Activated naive CD8-positive, alpha-beta T cell treated with anti-CD3 and anti-CD28 coated beads, Interleukin-2, amount 10 ng/mL, durations not matched to agents 7 days and 5 days (primary cell): ENCODE measurements around the gene ENPP6. TPM values are rescaled to one million over a fixed set of nuclear protein-coding genes. Genes with fewer than 3 reads are reported as not detected.

Source experiments
- ATAC-seq: fragments of 150-1000 bp; cut with Tn5 transposase; one replicate; pipeline ENCODE4 v1.10.0; 2021; ENCODE audit warnings: low read depth, moderate library complexity
- POLR2A ChIA-PET: fragments of 350-600 bp; sonication (Branson Sonifier 250); formaldehyde crosslinking; loops from one replicate; lab custom pipeline; 2021; ENCODE audit warnings: antibody characterized with exemption; lab: Charles Lee
- DNase-seq: peaks from one replicate; pipeline ENCODE4 v3.0.0; 2021
- H3K27ac Mint-ChIP-seq: one replicate; pipeline ENCODE4 v1.8.0; 2022; ENCODE audit warnings: mild to moderate bottlenecking, mixed read lengths
- H3K27me3 Mint-ChIP-seq: one replicate; pipeline ENCODE4 v1.8.0; 2022; ENCODE audit warnings: mild to moderate bottlenecking, moderate library complexity, mixed read lengths
- H3K36me3 Mint-ChIP-seq: one replicate; pipeline ENCODE4 v1.8.0; 2021; ENCODE audit warnings: mild to moderate bottlenecking, mixed read lengths
- H3K4me1 Mint-ChIP-seq: one replicate; pipeline ENCODE4 v1.8.0; 2021; ENCODE audit warnings: mixed read lengths
- H3K4me3 Mint-ChIP-seq: one replicate; pipeline ENCODE4 v1.8.0; 2022; ENCODE audit warnings: mild to moderate bottlenecking, moderate library complexity, mixed read lengths
- H3K9me3 Mint-ChIP-seq: one replicate; pipeline ENCODE4 v1.8.0; 2021; ENCODE audit warnings: mixed read lengths
- total RNA-seq, 2 experiments: library from RNA; stranded (reverse); gene quantifications; one replicate each; pipeline ENCODE4 v1.2.3, GENCODE V29; 2021

The ENPP6 gene
- total RNA-seq, 2 experiments from 2014 or later = 0.89 to 1.5 TPM

DNA sequence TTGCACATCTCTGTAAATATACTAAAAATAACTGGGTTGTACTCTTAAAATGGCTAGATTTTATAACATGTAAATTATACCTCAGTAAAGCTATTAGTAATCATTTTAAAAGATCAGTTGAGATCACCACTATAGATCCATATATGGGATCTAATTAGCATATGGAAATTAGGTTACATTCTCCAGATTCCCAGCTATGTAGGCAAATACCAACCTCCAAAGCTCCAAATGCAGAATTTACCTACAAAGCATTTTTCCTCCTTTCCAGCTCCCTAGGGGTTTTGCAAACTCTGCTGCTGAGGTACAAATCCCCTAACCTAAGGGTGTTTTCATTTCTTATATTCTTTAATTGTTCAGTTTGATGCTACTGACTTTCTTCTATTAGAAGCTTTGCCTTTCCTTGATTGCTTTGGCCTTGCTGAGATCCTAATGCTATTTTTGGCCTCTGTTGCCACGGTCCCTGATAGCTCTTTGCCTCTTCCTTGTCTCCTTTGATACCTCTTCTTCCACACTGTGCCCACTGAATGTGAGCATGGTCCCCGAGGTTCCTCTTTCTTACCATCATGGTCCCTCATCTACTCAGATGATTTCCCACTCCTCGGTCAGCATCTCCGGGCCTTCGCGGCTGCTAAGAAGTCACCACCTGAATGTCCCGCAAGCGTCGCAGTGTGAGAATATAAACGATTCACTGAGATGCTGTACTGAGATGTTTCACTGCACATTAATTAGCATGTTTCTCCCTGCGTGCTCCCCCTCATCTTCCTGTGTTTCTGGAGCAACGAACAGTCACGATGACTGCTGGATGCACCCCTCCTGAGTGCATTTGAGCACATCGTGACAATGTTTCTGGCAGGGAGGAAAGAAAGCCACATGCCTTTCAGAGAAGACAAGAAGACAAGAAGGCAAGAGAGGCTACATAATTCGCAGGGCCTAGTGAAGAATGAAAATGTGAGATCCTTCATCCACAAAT lies 23.8 kb downstream of the ENPP6 start:
- no peak for DNase-seq
- no peak overlapping the region for H3K4me3 Mint-ChIP-seq
- H3K36me3 Mint-ChIP-seq = no peaks in the 10 kb centered on the region
- H3K27ac Mint-ChIP-seq = no peak overlapping the region
- POLR2A ChIA-PET = no interaction called here
- no peaks in the 10 kb centered on the region for H3K4me1 Mint-ChIP-seq
- ATAC-seq = no peak
- peaks cover 16% of the 10 kb centered on the region for H3K27me3 Mint-ChIP-seq
- H3K9me3 Mint-ChIP-seq = no peaks in the 10 kb centered on the region

DNA sequence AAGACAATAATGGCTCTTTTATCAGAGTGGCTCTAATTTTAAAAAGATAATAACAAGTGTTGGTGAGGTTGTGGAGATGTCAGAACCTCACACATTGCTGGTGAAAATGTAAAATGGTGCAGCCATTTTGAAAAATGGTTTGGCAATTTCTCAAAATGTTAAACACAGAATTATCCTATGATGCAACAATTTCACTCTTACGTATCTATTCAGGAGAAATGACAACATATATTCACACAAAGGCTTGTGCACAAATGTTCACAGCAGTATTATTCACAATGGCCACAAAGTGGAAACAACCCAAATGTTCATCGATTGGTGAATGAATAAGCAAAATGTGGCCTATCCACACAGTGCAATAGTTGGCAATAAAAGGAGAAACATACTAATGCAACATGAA lies 24.7 kb downstream of the ENPP6 start:
- Mint-ChIP-seq H3K27ac (no peak overlapping the region), H3K36me3 (no peaks in the 10 kb centered on the region), H3K4me3 (no peak overlapping the region), H3K4me1 (no peaks in the 10 kb centered on the region), H3K27me3 (peaks cover 16% of the 10 kb centered on the region), H3K9me3 (no peaks in the 10 kb centered on the region)
- DNase-seq (no peak), ATAC-seq (no peak)
- POLR2A ChIA-PET = no interaction called here

DNA sequence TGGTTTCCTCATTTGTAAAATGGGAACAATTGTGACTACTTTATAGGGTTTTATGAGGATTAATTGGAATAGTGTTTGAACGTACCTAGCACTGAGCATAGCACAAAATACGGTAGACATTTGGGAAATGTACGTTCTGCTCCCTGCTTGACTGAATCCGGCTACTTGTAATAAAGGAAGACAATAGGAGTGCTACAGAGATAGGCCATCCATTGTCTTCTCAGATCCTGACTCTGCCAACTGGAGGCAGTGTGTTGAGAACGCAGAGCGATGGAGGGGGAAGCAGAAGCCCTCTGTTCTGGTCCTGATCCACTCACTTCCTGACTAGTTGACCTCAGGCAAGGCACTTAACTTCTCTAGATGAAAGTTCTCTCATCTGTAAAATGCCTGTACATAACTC lies 26.4 kb downstream of the ENPP6 start:
- DNase-seq (no peak), ATAC-seq (no peak)
- H3K4me3 Mint-ChIP-seq = no peak overlapping the region
- H3K9me3 Mint-ChIP-seq = no peaks in the 10 kb centered on the region
- H3K36me3 Mint-ChIP-seq = no peaks in the 10 kb centered on the region
- POLR2A ChIA-PET = no interaction called here
- no peak overlapping the region for H3K27ac Mint-ChIP-seq
- H3K4me1 Mint-ChIP-seq = no peaks in the 10 kb centered on the region
- peaks cover 16% of the 10 kb centered on the region for H3K27me3 Mint-ChIP-seq

DNA sequence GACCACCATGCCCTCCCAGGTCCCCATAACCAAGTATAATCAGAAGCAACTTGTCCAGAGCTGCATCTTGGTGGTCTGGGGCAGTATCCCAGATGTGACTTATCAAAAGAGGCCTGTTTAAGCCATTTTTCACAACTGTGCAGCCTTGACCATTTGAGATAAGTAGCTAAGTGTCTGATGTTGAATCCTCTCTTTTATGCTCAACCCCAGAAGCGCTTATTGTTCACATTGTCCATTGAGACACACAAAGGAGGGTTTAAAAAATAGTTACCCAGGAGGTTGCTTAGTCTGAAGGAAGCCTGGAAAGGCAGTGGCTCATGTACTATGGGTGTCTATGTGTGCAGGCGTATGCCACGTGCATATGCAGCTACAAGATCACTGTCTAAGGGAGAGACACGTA lies 27.0 kb downstream of the ENPP6 start:
- no peak for DNase-seq
- H3K27me3 Mint-ChIP-seq = peaks cover 14% of the 10 kb centered on the region
- H3K4me3 Mint-ChIP-seq = no peak overlapping the region
- POLR2A ChIA-PET = no interaction called here
- H3K36me3 Mint-ChIP-seq = no peaks in the 10 kb centered on the region
- no peaks in the 10 kb centered on the region for H3K9me3 Mint-ChIP-seq
- H3K27ac Mint-ChIP-seq = no peak overlapping the region
- no peak for ATAC-seq
- H3K4me1 Mint-ChIP-seq = no peaks in the 10 kb centered on the region

DNA sequence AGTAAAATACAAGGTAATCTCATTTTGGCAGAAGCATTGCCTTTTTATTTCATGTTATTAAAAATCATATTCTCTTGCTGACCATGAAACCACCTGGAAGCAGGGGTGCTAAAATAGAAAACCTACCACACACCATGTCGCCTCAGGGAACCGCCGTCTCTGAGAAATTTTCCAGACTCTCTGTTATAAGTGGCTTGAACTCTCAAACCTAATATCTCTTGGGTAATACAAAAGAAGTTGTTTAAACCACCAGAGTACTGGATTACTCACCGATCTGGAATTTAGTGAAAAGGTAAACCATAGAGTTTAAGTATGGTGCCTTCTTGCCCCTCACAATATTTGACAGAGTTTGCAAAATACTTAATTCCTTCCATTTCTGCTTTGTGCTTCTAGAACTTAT lies 27.7 kb downstream of the ENPP6 start:
- ATAC-seq = no peak
- no peak overlapping the region for H3K27ac Mint-ChIP-seq
- POLR2A ChIA-PET = no interaction called here

DNA sequence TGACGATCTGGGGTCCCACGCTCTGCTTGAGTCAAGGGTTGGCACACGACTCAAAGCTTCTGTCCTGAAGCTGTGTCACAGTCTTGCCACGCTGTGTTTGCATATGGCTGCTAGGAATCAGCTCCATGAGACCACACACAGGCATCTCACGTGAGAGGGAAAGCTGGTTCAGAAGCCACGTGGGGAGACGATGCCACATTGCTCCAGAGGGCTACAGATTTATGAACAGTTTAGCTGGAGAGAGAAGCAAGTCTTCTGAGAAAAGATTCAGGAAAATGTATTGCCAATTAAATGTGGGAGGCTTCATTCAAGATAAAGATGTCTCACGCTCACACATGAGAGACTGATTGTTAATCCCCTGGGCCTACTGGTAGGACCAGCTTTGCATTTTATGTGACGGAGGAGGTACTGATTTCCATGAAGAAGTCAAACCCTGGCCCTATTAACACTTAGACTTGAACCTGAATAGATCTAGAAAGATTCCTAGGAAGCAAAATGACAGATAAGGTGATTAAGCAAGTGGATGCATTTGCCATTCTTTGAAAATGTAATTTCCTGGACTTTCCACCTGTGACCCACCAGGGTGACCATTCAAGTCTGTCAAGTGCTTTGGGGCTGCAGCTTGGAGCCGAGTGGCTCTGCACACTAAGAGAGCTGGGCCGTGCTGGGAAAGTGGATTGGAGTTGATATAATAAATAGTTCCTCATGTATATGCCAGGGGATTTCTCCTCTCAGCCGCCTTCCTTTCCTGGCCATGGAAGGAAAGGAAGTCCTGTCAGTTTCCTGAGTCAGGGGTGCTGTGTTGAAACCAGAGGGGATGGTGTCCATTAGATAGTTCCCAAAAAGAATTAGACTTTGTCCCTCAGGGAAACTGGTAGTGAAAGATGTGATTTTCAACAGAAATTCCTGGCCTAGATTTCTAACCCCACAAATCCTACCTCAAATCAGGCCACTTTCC lies 29.0 kb downstream of the ENPP6 start:
- POLR2A ChIA-PET = no interaction called here
- ATAC-seq (no peak), DNase-seq (no peak)
- H3K4me3 Mint-ChIP-seq = no peak overlapping the region
- H3K9me3 Mint-ChIP-seq = no peaks in the 10 kb centered on the region
- no peaks in the 10 kb centered on the region for H3K4me1 Mint-ChIP-seq
- H3K27ac Mint-ChIP-seq = no peak overlapping the region
- no peaks in the 10 kb centered on the region for H3K36me3 Mint-ChIP-seq
- H3K27me3 Mint-ChIP-seq = peaks cover 14% of the 10 kb centered on the region

More for the DNA sequence above, 27.7 kb downstream of the ENPP6 start:
- no peaks in the 10 kb centered on the region for H3K4me1 Mint-ChIP-seq
- H3K4me3 Mint-ChIP-seq = no peak overlapping the region
- no peaks in the 10 kb centered on the region for H3K36me3 Mint-ChIP-seq
- DNase-seq = no peak
- H3K9me3 Mint-ChIP-seq = no peaks in the 10 kb centered on the region
- H3K27me3 Mint-ChIP-seq = peaks cover 14% of the 10 kb centered on the region

DNA sequence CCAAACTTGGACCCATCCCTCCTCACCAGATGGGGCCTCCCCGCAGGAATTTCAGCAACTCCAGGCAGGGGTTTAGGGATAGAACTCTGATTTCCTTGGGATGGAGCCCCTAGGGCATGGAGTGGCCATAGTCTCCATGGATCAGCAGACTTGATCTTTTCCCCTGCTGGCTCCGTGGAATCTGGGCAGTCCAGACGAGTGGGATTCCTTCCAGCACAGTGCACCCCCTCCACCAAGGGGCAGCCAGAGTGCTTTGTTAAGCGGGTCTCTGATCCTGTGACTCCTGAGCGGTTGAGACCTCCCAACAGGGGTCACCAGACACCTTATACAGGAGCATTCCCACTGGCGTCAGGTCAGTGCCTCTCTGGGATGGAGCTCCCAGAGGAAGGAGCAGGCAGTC lies 40.4 kb downstream of the ENPP6 start:
- peaks cover 2% of the 10 kb centered on the region for H3K4me1 Mint-ChIP-seq
- no peak for DNase-seq
- peaks cover 40% of the 10 kb centered on the region for H3K27me3 Mint-ChIP-seq
- POLR2A ChIA-PET = no interaction called here
- H3K36me3 Mint-ChIP-seq = peaks cover 13% of the 10 kb centered on the region
- H3K9me3 Mint-ChIP-seq = peaks cover 22% of the 10 kb centered on the region
- no peak overlapping the region for H3K4me3 Mint-ChIP-seq
- no peak overlapping the region for H3K27ac Mint-ChIP-seq
- no peak for ATAC-seq

DNA sequence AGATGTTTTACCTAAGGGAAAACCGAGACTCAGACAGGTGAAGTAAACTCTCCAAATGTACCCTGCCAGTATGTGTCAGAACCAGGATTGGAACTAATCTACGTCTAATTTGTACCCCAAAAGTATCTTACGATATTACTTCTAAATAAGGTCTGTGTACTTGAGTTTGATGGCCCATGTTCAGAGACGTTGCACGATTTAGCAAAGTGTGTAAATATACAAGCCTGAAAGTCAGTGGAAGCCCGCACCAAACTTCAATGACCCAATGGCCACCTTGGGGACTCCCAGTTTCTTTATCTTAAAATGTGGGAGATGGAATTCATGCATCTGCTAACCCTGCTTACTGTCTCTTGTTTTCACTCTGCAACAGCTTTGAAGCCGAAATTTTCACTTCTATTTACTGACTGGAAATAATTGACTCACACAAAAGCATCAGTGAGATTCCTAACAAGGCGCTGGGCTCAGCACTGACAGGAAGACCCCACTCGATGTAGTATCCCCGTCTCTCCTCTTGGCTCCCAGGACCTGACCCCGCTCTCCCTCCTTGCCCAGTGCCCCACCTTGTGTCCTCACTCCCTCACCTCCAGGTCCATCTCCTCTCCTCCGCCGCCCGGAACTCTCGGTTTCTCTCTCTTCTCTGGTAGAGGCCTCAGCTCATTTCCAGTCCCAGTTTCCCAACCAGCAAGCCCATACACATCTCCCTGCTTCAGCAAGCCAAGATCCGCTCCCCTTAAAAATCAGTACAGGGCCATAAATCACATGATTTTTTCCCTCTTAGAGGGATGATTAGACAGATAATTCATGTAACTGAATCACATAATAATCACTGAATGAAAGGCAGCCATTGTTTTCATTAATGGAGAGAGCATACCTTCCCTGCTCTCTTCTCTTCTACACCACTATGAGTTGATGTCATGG lies 42.8 kb downstream of the ENPP6 start:
- POLR2A ChIA-PET = interaction anchor here (0.7 kb wide), 1 partner anchor 128 kb away, joined by 4 read pairs; no protein-coding TSS in a partner anchor
- peaks cover 12% of the 10 kb centered on the region for H3K9me3 Mint-ChIP-seq

DNA sequence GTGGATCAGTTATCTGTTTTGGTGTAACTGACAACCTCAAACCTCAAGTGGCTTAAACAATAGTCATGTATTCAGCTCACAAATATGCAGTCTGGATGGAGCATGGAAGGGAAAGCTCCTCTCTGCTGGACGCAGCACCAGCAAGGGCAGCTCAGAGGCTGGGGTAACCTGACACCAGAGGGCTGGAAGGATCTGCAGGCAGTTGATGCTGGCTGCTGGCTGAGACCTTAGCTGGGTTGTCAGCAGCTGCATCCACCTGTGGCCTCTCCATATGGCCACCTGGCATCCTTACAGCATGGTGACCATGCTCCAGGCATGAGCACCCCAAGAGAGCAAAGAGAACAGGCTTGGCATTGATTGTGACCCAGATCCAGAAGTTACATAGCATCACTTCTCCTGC lies 46.7 kb downstream of the ENPP6 start:
- DNase-seq = no peak
- peaks cover 5% of the 10 kb centered on the region for H3K4me1 Mint-ChIP-seq
- no peak for ATAC-seq
- H3K27ac Mint-ChIP-seq = no peak overlapping the region
- no peaks in the 10 kb centered on the region for H3K9me3 Mint-ChIP-seq
- POLR2A ChIA-PET = no interaction called here
- no peaks in the 10 kb centered on the region for H3K36me3 Mint-ChIP-seq
- H3K4me3 Mint-ChIP-seq = no peak overlapping the region
- peaks cover 36% of the 10 kb centered on the region for H3K27me3 Mint-ChIP-seq

More for the DNA sequence above, 42.8 kb downstream of the ENPP6 start:
- Mint-ChIP-seq H3K4me3 (no peak overlapping the region), H3K27ac (peak overlapping the region; percentile 51), H3K4me1 (peaks cover 2% of the 10 kb centered on the region), H3K36me3 (peaks cover 7% of the 10 kb centered on the region), H3K27me3 (peaks cover 24% of the 10 kb centered on the region)
- ATAC-seq = no peak
- DNase-seq = no peak

DNA sequence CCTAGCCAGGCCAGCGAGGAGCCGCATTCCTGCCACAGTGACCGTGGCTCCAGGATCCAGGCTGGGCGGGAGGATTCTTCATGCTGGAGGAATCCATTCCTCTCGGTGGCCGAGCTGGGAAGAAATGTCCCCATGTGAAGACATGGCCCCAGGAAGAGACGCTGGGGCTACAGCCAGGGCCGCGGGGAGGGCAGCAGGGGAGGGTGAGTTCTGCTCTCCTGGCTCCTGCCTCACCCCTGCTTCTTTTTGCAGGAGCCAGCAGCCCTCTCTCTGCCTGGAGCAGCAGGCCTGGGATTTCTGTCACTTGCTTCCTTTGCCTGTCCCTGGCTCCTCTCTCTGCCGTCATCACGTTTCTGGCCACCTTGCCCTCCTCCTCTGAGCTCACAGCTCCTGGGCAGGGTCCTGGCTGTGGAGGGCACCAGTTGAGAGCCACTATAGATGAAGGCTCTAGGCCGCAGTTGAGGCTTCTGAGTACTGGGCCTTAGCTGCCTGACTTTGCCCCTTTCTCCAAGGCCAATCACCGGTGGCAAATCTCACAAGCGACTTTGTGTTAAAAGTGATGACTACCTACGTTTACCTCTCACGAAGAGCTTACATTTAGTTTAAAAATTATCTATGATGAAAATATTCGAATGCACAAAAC lies 48.3 kb downstream of the ENPP6 start:
- POLR2A ChIA-PET = no interaction called here
- Mint-ChIP-seq H3K4me1 (peaks cover 5% of the 10 kb centered on the region), H3K27me3 (peaks cover 52% of the 10 kb centered on the region), H3K27ac (no peak overlapping the region), H3K4me3 (no peak overlapping the region), H3K36me3 (no peaks in the 10 kb centered on the region), H3K9me3 (no peaks in the 10 kb centered on the region)
- DNase-seq (no peak), ATAC-seq (no peak)

DNA sequence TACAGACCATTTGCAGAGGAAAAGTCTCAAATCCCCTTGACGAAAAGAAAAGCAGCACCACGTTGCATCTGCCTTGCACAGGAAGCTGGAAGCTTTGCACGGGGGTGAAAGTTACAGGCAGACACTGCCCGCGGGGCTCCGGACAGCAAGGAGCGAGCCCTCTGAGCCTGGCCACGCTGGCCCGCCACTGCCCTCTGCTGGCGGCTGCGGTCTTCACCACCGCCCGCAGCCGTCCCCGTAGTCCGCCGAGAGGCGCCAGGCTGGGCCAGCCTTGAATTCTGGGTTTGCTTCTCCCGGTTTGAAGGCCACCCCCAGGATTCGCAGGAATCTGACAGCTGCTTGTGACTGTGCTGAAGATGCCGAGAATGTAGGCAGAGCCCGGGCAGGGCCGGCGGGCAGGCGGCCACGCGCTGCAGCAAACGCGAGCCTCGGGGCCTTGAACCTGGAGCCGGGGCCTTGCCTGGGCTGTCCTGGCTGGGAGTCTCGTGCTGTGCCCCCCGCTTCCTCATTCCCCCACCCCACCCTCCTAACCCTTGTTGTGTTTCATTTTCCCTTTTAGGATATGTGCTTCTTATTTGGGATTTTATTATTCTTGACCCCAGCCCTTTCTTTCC lies 49.2 kb downstream of the ENPP6 start:
- H3K27me3 Mint-ChIP-seq = peaks cover 57% of the 10 kb centered on the region
- peaks cover 5% of the 10 kb centered on the region for H3K4me1 Mint-ChIP-seq
- H3K27ac Mint-ChIP-seq = no peak overlapping the region
- peak; percentile 84 for DNase-seq
- peak overlapping the region; percentile 56 for H3K4me3 Mint-ChIP-seq
- no peaks in the 10 kb centered on the region for H3K9me3 Mint-ChIP-seq
- no peaks in the 10 kb centered on the region for H3K36me3 Mint-ChIP-seq
- ATAC-seq = peak; percentile 94
- POLR2A ChIA-PET = no interaction called here

DNA sequence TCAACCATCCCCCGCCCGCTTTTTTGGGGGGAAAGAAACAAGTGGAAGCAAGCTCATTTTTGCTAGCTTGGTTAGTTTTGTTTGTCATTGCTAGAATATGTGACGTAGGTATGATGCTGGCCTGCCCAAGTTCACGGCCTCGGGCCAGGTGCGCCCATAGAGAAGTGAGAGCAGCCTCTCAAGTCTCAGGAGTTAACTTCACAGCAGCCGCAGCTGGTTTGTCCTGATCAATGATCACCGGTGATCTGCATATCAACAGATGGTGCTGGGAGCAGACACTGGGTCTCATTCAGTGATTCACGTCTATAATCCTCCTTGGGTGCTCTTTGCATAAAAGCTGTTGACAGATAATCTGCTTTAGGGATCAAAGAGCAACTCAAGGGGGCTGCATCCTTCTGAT lies 50.1 kb downstream of the ENPP6 start:
- ATAC-seq = no peak
- H3K27me3 Mint-ChIP-seq = peaks cover 56% of the 10 kb centered on the region

More for the DNA sequence above, 50.1 kb downstream of the ENPP6 start:
- no peaks in the 10 kb centered on the region for H3K36me3 Mint-ChIP-seq
- no peaks in the 10 kb centered on the region for H3K9me3 Mint-ChIP-seq
- DNase-seq = no peak
- peaks cover 5% of the 10 kb centered on the region for H3K4me1 Mint-ChIP-seq
- H3K4me3 Mint-ChIP-seq = no peak overlapping the region
- POLR2A ChIA-PET = no interaction called here
- H3K27ac Mint-ChIP-seq = no peak overlapping the region
